ENCODE measurements around the gene LEPROT.

DNA sequence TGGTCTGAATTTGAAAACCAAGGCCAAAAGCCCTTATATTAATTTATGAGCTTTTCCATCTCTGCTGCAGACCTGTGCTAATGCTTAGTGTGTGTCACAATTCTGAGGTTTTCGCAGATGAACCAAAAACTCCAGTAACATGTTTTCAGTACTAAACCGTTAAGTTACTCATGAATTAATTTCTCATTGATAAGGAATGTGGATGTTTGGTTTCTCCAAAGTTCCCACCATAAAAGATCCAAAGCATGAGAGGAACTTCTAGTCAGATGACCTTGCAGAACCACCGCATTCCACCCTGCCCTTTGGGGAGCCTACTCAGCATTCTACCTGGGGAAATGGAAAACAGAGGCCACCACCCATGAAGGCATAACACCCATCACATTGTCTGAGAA lies 7.5 kb upstream of the LEPROT start:
- TF ChIP-seq, protein P1, sequence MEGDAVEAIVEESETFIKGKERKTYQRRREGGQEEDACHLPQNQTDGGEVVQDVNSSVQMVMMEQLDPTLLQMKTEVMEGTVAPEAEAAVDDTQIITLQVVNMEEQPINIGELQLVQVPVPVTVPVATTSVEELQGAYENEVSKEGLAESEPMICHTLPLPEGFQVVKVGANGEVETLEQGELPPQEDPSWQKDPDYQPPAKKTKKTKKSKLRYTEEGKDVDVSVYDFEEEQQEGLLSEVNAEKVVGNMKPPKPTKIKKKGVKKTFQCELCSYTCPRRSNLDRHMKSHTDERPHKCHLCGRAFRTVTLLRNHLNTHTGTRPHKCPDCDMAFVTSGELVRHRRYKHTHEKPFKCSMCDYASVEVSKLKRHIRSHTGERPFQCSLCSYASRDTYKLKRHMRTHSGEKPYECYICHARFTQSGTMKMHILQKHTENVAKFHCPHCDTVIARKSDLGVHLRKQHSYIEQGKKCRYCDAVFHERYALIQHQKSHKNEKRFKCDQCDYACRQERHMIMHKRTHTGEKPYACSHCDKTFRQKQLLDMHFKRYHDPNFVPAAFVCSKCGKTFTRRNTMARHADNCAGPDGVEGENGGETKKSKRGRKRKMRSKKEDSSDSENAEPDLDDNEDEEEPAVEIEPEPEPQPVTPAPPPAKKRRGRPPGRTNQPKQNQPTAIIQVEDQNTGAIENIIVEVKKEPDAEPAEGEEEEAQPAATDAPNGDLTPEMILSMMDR (IDR thresholded peaks at IDR 0.05; ENCODE audit: low read length), result no peak
- TF ChIP-seq EZH2 (IDR thresholded peaks at IDR 0.05; ENCODE audit: borderline replicate concordance, low read length), result no peak
